Epithelial cell of alveolus of lung (primary cell): ENCODE data around the gene SCNN1G. TPM values are rescaled to one million over a fixed set of nuclear protein-coding genes. Genes with fewer than 3 reads are reported as not detected.

Experiments used
- total RNA-seq: library from RNA; depleted of rRNA; stranded (reverse); fragments of >200 nt; gene quantifications from 2 replicates; pipeline ENCODE4 v1.2.1, GENCODE V29; 2015

SCNN1G gene, protein sequence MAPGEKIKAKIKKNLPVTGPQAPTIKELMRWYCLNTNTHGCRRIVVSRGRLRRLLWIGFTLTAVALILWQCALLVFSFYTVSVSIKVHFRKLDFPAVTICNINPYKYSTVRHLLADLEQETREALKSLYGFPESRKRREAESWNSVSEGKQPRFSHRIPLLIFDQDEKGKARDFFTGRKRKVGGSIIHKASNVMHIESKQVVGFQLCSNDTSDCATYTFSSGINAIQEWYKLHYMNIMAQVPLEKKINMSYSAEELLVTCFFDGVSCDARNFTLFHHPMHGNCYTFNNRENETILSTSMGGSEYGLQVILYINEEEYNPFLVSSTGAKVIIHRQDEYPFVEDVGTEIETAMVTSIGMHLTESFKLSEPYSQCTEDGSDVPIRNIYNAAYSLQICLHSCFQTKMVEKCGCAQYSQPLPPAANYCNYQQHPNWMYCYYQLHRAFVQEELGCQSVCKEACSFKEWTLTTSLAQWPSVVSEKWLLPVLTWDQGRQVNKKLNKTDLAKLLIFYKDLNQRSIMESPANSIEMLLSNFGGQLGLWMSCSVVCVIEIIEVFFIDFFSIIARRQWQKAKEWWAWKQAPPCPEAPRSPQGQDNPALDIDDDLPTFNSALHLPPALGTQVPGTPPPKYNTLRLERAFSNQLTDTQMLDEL
- total RNA-seq = 0.08 and 0.13 TPM in 2 replicates

DNA sequence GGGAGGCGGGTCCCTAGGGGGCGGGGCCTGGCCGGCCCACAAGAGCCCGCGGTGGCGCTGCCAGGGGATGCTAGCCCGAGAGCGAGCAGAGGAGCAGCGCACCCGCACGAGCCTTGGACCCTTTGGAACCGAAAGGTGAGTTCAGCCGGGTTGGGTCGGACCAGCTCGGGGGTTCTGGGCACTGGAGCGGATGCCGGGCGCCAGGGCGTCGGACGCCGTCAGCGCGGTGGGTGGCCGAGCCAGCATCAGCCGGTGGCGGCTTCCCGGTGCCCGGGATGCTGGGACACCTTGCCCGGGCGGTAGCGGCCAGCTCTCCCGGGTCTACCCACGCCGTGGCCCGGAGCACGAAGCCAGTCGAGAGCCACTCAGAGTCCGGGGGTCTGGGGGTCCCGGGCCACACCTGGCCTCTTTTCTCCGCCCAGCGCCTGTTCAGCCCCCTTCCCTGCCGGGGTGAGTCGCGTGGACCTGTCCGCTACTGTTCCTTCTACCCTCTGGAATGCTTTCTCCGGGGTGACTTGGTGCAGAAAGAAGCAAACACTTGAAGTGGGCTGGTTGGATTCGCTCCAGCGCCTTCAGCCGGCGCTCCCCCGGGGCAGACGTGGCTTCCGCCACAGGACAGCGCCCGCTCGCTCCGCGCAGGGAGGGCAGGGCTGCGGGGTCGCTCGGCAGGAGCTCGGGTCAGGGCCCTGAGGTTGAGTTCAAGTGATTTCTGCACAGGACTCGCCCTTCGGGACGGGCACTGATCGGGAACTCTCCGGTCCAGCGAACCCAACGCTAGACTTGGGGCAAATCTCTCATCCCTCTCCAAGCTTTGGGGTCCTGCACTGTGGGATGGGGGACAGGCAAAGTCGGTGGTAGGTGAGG, at the start of gene SCNN1G:
TSS of gene SCNN1G (plus strand) at position 67 of the 864 bp plus-strand sequence. CDS start 3,527 bp downstream, outside the sequence.

DNA sequence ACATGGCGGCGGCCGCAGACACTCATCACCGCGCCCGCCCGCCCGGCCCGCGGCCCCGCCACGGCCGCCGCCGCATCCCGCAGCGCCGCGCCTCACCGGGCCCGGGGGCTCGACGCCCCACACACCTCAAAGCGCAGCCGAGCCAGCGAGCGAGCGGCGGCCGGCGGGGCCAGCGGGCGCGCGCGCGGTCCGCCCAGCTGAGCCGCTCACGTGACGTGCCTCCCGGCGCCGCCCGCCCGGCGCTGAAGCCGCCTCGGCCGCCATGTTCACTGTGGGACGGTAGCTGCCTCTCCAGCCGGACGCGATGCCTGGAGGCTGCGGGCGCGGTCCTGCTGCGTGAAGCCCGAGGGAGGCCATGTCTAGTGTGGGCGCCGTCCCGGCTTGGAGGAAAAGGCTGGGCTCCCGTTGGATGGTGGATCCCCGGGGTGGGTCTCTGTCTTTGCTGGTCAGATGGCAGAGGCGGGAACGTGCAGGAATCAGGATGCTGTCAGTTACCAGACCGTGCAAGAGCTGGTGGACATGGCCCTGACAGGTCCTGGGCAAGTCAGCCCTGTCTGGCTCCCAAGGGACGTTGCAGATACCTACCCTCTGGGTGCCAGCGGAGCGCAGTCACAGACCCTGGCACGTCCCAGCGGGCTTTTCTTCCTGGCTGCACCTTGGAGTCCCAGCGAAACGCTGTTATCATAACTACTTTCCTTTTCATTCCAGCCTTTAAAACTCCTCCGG, 33.1 kb upstream of the SCNN1G start, which contains the start of gene USP31:
TSS of gene USP31 (minus strand) at position 186 of the 726 bp plus-strand sequence. CDS start at position 4, 182 bp downstream.

Other genes starting within 250 kb of the SCNN1G start
- 5.0 and 6.4 TPM in 2 replicates for gene USP31, start 33.3 kb upstream of the SCNN1G start, total RNA-seq
- not detected in 2 replicates for gene SCNN1B, start 119.6 kb downstream of the SCNN1G start, total RNA-seq